OCI-LY1 (cell line): ENCODE measurements around the gene CT55.
A peak's percentile ranks its signal among the peaks of the same experiment; 100 is the strongest.
"Not testable (repeated sequence)": the region's sequence is repeated elsewhere in the genome, so short reads cannot be mapped to it uniquely, and the experiment has no call there.

ENCODE experiments used
- H2AFZ ChIP-seq: fragments of 200-600 bp; sonication (generic), shearing (Covaris generic); 2 replicates; pipeline ENCODE4 v1.6.0; 2014; ENCODE audit warnings: antibody characterized with exemption, mild to moderate bottlenecking, low read length
- H3F3A ChIP-seq: fragments of 200-600 bp; sonication (generic), shearing (Covaris generic); 2 replicates; pipeline ENCODE4 v1.6.0; 2014; ENCODE audit warnings: mild to moderate bottlenecking, antibody characterized with exemption, low read length, moderate library complexity; ENCODE audit not compliant: insufficient read depth
- H3K27ac ChIP-seq: fragments of 200-600 bp; sonication (generic); 2 replicates; pipeline ENCODE4 v1.5.1; 2014; ENCODE audit warnings: low read length, mixed run types, mild to moderate bottlenecking, low read depth; ENCODE audit not compliant: poor library complexity, severe bottlenecking
- H3K27me3 ChIP-seq: fragments of 200-600 bp; sonication (generic); 2 replicates; pipeline ENCODE4 v1.6.0; 2014; ENCODE audit warnings: antibody characterized with exemption, mild to moderate bottlenecking, low read length, moderate library complexity; ENCODE audit not compliant: insufficient read depth
- H3K36me3 ChIP-seq: fragments of 200-600 bp; sonication (generic); 2 replicates; pipeline ENCODE4 v1.6.1; 2014; ENCODE audit warnings: mild to moderate bottlenecking, antibody characterized with exemption, low read length, moderate library complexity, mixed read lengths; ENCODE audit not compliant: insufficient read depth
- H3K4me1 ChIP-seq: fragments of 200-600 bp; sonication (generic); 2 replicates; pipeline ENCODE4 v1.5.1; 2014; ENCODE audit warnings: mild to moderate bottlenecking, low read length, moderate library complexity; ENCODE audit not compliant: insufficient read depth, severe bottlenecking
- H3K4me2 ChIP-seq: fragments of 200-600 bp; sonication (generic), shearing (Covaris generic); 2 replicates; pipeline ENCODE4 v1.6.1; 2014; ENCODE audit warnings: low read length
- H3K4me3 ChIP-seq: fragments of 200-600 bp; sonication (generic); 2 replicates; pipeline ENCODE4 v1.5.1; 2014; ENCODE audit warnings: low read length, low read depth, mild to moderate bottlenecking, mixed read lengths; ENCODE audit not compliant: poor library complexity, severe bottlenecking
- H3K79me2 ChIP-seq: fragments of 200-600 bp; shearing (Covaris generic); 2 replicates; pipeline ENCODE4 v1.6.1; 2016; ENCODE audit warnings: mixed run types, low read length, mixed read lengths; ENCODE audit not compliant: insufficient read depth
- H3K9ac ChIP-seq: fragments of 200-600 bp; sonication (generic), shearing (Covaris generic); 2 replicates; pipeline ENCODE4 v1.6.1; 2014; ENCODE audit warnings: mild to moderate bottlenecking, low read length, mixed read lengths
- H3K9me2 ChIP-seq: fragments of 200-600 bp; sonication (generic), shearing (Covaris generic); 2 replicates; pipeline ENCODE4 v1.6.1; 2014; ENCODE audit warnings: low read depth, mild to moderate bottlenecking, low read length, mixed read lengths
- H3K9me3 ChIP-seq: fragments of 200-600 bp; shearing (Covaris generic); 2 replicates; pipeline ENCODE4 v1.6.1; 2014; ENCODE audit warnings: low read length, mixed read lengths
- H4K20me1 ChIP-seq: fragments of 200-600 bp; sonication (generic), shearing (Covaris generic); 2 replicates; pipeline ENCODE4 v1.6.0; 2016; ENCODE audit warnings: mild to moderate bottlenecking, low read length; ENCODE audit not compliant: insufficient read depth
- CTCF ChIP-seq: fragments of 200-600 bp; sonication (generic), shearing (Covaris generic); IDR thresholded peaks from 2 replicates; pipeline ENCODE4 v1.5.1; 2017; ENCODE audit warnings: mild to moderate bottlenecking, antibody characterized with exemption, low read length, moderate library complexity, mixed read lengths
- EZH2 ChIP-seq: fragments of 200-600 bp; sonication (generic), shearing (Covaris generic); IDR thresholded peaks from 2 replicates; pipeline ENCODE4 v1.8.0; 2017; ENCODE audit warnings: borderline replicate concordance, mixed run types, mild to moderate bottlenecking, antibody characterized with exemption, low read length, moderate library complexity, mixed read lengths

The CT55 gene

GRCh38 chrX:135116064-135116463, 55.1 kb downstream of the CT55 start:
- not testable (repeated sequence) for H3K79me2 ChIP-seq

GRCh38 chrX:135114392-135114791, 56.8 kb downstream of the CT55 start:
- Histone ChIP-seq H3F3A (no peaks in the 10 kb centered on the region), H3K4me3 (no peak overlapping the region), H3K79me2 (no peaks in the 10 kb centered on the region), H3K4me2 (no peak overlapping the region), H3K4me1 (no peaks in the 10 kb centered on the region), H3K27me3 (no peaks in the 10 kb centered on the region), H2AFZ (no peak overlapping the region), H3K9me2 (no peaks in the 10 kb centered on the region), H4K20me1 (no peaks in the 10 kb centered on the region), H3K36me3 (no peaks in the 10 kb centered on the region), H3K27ac (no peak overlapping the region), H3K9me3 (no peaks in the 10 kb centered on the region), H3K9ac (no peak overlapping the region)
- no peak for TF ChIP-seq CTCF
- no peak for TF ChIP-seq EZH2

More at GRCh38 chrX:135116064-135116463, 55.1 kb downstream of the CT55 start:
- H3K27me3 ChIP-seq, H4K20me1 ChIP-seq, H3K36me3 ChIP-seq, H3K4me2 ChIP-seq, H3F3A ChIP-seq, H3K9me2 ChIP-seq, H2AFZ ChIP-seq, H3K4me1 ChIP-seq, H3K9me3 ChIP-seq, H3K9ac ChIP-seq, H3K4me3 ChIP-seq, H3K27ac ChIP-seq: not testable (repeated sequence)

- Histone ChIP-seq H3F3A (no peaks in the 10 kb centered on the region), H3K4me2 (no peak overlapping the region), H3K9ac (no peak overlapping the region), H3K27ac (no peak overlapping the region), H3K36me3 (no peaks in the 10 kb centered on the region), H3K9me3 (no peaks in the 10 kb centered on the region), H3K9me2 (no peaks in the 10 kb centered on the region), H3K79me2 (no peaks in the 10 kb centered on the region), H3K27me3 (no peaks in the 10 kb centered on the region), H4K20me1 (no peaks in the 10 kb centered on the region), H3K4me1 (no peaks in the 10 kb centered on the region), H2AFZ (no peak overlapping the region), H3K4me3 (no peak overlapping the region)
- TF ChIP-seq CTCF (no peak), EZH2 (no peak)
These were observed 58.5 kb downstream of the CT55 start for GRCh38 chrX:135112743-135113142.

- H3K9me2 ChIP-seq = no peaks in the 10 kb centered on the region
- no peaks in the 10 kb centered on the region for H3K79me2 ChIP-seq
- no peak overlapping the region for H2AFZ ChIP-seq
- no peak overlapping the region for H3K4me3 ChIP-seq
- H4K20me1 ChIP-seq = no peaks in the 10 kb centered on the region
- no peak overlapping the region for H3K4me2 ChIP-seq
- no peak overlapping the region for H3K27ac ChIP-seq
- no peak overlapping the region for H3K9ac ChIP-seq
- no peaks in the 10 kb centered on the region for H3F3A ChIP-seq
- H3K27me3 ChIP-seq = no peaks in the 10 kb centered on the region
- TF ChIP-seq EZH2 (no peak), CTCF (peak; percentile 60)
- H3K4me1 ChIP-seq = no peaks in the 10 kb centered on the region
- H3K9me3 ChIP-seq = no peaks in the 10 kb centered on the region
- H3K36me3 ChIP-seq = no peaks in the 10 kb centered on the region
These were observed 59.0 kb downstream of the CT55 start for GRCh38 chrX:135112096-135112729.
